ENCODE results near the gene DNAJA4.

DNAJA4 gene

DNA sequence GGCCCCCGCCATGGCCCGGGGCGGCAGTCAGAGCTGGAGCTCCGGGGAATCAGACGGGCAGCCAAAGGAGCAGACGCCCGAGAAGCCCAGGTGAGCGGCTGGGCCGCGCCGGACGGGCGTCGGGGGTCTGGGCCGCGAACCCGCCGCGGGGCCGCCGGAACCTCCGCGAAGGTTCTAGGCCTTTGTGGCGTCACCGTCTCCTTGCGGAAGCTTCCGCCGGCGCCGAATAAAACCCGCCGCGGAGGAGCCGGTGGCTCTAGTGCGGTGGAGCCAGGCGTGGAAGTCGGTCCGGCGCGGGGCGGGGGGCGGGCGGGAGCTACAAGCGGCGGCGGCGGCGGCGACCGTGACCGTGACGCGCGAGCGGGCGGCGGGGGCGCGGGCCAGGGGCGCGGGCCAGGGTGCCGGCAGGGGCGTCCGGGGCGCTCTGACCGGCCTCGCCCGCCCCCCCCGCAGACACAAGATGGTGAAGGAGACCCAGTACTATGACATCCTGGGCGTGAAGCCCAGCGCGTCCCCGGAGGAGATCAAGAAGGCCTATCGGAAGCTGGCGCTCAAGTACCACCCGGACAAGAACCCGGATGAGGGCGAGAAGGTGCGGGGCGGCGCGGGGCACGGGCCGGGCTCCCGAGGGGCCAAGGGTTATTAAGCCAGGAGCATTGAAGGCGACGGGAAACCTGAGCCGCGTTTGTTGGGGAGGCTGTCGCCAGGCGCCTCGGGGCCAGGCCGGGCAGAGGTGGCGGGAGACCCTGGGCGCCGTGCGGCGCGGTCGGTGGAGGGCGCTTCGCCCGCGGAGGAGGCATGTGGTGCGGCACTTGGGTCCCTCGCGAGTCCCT, at the start of gene DNAJA4:
DNAJA4 (plus strand) TSS at position 259 of the 833 bp plus-strand sequence; CDS start at position 461, 202 bp downstream.
- peak; percentile 74 for DNase-seq (ENCODE audit: low spot score)

GRCh38 chr15:78216276-78217104, 47.9 kb upstream of the DNAJA4 start:
- peak; percentile 48 for DNase-seq (ENCODE audit: low spot score)

GRCh38 chr15:78220713-78221112, 43.6 kb upstream of the DNAJA4 start:
- peak; percentile 1 for DNase-seq (ENCODE audit: low spot score)

- DNase-seq (ENCODE audit: low spot score): peak; percentile 37
These were observed 41.5 kb upstream of the DNAJA4 start for GRCh38 chr15:78222745-78223395.

- DNase-seq (ENCODE audit: low spot score): peak; percentile 5
These were observed 40.9 kb upstream of the DNAJA4 start for GRCh38 chr15:78223396-78224022.

- DNase-seq (ENCODE audit: low spot score): no peak
These were observed 40.3 kb upstream of the DNAJA4 start for GRCh38 chr15:78224023-78224411.

DNA sequence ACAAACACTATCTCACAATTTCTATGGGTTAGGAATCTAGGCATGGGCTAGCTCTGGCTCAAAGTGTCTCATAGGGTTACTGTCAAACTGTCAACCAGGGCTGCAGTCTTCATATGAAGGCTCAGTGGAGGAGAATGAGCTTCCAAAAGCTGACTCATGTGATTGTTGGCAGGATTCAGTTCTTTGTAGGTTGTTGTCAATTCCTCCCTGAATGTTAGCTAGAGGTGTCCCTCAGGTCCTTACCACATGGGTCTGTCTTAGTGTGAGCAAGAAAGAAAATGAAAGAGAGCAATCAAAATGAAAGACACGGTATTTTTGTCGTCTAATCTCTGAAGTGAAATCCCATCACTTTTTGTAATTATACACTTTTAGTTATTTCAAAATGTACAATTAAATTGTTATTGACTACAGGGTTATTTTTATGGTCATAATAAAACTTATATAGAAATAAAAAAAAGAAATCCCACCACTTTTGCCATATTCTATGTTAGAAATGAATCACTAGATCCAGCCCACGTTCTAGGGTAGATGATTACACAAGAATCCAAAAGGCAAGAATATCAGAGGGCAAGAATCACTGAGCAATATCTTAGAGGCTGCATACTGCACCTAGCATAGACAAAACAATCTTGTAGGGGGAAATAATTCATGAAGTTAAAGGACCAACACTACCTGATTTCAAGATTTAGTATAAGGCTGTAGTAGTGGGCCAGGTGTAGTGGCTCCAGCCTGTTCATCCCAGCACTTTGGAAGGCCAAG, 38.4 kb upstream of the DNAJA4 start:
- DNase-seq (ENCODE audit: low spot score): no peak

GRCh38 chr15:78228356-78228996, 35.9 kb upstream of the DNAJA4 start:
- DNase-seq (ENCODE audit: low spot score): no peak

DNA sequence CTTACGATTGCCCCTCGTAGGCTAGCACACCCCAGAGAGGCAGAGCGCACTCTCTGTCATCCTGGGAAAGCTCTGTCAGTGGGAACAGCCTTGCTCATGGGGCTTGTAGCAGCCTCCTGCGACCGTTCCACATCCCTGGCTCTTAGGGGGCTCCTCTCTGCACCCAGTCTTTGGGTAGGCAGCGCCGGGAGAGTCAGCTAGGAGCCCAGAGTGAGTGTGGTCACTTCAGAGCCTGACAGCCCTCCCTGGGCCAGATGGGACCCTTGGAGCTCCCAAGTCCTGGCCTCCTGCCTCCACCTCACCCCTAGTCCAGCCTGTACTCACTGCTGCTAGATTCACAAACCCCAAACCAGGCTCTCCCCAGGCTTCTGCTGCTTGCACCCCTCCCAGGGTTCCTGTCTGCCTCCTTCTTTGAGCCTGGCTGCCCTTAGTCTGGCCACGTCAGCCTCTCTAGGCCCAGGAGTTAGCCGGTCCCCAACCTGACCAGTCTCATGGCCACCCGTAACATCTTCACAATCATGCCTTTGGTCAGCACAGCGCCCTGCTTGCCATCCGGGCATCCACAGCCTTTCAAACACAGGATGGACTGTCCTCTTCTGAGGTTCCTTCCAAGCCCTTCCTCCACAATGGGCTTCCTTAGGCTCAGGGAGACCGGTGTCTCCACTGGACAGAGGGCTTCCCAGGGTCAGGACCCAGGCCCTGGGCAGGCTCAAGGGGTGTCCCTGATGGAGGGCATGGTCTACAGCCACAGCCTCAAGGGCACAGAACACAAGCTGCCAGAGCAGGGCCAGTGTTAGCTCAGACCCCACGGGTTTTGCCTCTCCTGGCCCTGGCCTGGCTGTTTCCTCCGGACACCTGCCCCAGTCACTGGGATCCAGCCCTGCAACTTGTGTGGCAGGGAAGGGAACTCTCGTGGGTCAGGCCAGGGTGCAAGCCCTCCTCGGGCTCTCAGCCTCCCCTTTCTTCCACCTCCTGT, 34.6 kb upstream of the DNAJA4 start:
- peak; percentile 44 for DNase-seq (ENCODE audit: low spot score)

DNA sequence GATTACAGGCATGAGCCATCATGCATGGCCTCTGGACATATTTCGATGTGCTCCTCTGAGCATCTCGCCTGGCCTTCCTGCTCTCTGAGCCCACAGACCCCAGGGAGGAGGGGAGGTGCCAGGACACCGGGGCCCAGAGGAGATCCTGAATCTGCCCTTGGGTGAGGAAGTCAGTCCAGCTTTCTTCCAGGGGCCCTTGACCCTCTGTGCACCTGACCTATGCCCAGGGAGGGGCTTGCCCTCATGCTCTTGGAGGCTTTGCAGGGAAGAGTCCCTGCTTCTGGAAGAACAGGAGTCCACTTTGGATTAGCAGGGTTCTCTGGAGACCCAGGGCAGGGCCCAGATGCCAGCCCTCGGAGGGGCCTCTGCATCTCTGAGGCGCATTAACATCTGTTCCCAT, 31.4 kb upstream of the DNAJA4 start:
- DNase-seq (ENCODE audit: low spot score): peak; percentile 34

DNA sequence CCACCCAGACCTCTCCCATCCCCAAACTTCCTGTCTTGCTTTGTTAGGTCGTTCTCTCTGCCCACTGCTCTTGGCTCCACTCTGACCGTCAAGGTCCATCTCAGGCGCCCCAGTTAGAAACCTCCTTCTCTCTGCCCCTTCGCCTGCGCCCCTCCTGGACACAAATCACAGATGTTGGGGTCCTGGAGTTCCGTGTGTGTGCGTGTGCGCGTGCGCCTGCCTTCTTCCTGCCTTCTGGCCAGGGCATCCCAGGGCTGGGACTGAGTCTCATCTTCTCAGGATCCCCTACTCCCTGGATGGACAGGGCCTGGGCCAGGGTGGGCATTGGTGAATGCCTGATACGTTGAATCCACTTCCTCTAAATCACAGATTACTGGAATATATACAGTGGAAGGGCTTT, 30.9 kb upstream of the DNAJA4 start:
- DNase-seq (ENCODE audit: low spot score): peak; percentile 59

DNA sequence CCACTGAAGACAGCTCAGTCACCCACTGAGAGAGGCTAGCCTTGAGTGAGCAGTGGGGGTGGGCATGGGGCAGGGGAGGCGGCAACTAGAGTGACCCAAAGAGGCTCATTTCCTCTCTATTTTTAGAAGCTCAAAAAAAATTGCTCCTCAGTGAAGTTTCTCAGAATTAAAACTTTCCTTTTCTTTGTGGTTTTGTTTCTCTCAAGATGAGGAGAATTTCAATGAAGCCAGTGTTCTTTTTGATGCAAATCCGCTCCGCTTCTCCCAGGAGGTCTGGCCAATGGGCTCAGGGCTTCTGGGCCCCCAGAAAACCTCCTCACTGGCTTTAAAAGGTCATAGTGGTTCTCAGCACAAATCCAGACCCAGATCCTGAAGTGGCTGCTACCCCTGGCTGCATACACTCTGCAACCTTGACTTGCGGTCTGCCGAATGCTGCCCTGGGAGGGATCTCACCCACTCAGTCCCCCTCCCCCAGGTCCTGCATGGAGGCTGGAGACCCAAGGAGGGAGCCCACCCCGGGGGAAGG, 29.8 kb upstream of the DNAJA4 start, which contains the start of gene ACSBG1:
ACSBG1 (minus strand) TSS at position 51 of the 526 bp plus-strand sequence. CDS start 64 bp downstream, outside the sequence.
- peak; percentile 38 for DNase-seq (ENCODE audit: low spot score)

DNA sequence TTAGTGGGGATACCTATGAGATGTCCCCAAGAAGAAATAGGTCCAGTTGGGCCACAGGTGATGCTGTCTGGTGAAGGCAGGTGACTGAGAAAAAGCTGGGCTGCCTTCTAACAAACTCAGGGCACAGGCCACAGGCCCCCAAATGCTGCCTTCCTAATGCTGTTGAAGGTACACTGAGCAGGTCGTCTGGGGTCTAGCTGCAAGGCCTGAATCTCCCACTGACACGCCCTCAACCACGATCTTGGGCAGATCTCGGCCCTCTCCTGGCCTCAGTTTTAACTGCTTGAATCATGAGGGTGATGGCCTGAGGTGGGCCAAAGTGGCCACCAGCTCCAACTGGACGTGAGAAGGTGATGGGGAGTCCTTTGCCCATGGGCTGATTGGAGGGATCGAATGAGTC, 27.9 kb upstream of the DNAJA4 start:
- no peak for DNase-seq (ENCODE audit: low spot score)

DNA sequence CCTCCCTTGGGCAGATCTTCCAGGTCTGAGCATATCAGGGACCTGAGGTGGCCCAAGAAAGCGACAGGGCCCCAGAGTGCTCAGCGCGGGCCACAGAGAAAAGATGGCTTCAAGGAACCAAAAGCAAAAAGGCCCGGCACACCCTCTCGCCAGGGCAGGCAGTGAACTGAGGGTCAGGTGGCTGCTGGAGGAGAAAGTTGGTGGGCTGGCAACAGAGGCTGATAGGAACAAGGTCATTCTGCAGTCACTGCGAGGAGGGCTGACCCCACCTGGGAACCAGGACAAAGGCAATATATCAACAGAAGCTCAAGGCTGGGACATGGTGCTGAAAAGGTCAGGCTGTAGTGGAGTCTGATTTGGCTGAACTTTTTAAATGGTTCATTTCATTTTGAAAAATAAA, 27.2 kb upstream of the DNAJA4 start:
- DNase-seq (ENCODE audit: low spot score): no peak

DNA sequence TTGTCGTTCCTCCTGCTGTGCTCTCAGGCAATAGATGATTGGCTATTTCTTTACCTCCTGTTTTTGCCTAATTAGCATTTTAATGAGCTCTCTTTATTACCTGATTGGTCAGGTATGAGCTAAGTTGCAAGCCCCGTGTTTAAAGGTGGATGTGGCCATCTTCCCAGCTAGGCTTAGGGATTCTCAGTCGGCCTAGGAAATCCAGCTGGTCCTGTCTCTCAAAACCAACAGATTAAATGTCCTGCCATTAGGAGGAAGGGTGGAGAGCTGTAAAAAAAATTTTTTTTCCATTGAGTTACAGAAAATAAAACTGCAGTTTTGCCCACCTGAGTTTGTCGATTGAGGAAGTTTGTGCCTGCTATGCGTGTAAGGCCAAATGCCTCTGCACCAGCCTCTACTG, 24.6 kb upstream of the DNAJA4 start:
- no peak for DNase-seq (ENCODE audit: low spot score)

DNA sequence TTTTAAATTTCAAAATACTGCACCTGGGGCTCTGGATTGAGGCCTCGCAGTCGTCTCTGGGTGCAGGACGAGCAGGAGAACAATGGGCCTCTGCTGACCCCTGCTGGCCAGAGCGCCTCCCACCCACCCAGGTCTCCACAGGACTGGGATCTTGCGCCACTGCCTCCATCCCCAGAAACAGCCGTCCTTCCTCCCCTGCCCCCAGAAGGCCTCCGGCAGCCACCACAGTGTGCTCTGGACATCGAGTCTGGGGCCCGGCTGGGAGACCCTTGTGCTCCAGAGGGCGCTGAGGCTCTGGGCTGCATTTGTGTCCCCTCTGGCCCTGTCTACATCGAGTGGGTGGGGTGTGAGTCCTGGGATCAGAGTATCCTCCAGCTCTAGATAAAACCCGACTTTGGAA, 23.3 kb upstream of the DNAJA4 start:
- DNase-seq (ENCODE audit: low spot score): peak; percentile 91

DNA sequence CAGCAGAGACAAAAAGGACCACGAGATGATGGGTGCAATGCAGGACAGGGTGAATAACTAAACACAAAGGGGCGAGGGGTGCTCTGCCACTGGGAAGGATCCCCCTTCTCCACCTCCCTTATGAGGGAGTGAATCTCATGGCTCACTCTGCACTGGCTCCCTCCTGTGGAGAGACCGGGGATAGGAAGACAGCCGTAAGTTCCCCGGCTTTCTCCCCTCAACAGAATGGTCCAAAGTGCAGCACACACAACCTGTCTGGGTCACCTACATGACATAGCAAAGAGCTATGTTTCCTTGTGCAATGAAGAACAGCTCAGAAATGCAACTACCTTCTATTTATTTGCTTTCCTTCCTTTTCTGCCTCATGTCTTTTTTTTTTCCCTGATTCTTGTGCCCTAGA, 22.2 kb upstream of the DNAJA4 start:
- DNase-seq (ENCODE audit: low spot score): peak; percentile 57

DNA sequence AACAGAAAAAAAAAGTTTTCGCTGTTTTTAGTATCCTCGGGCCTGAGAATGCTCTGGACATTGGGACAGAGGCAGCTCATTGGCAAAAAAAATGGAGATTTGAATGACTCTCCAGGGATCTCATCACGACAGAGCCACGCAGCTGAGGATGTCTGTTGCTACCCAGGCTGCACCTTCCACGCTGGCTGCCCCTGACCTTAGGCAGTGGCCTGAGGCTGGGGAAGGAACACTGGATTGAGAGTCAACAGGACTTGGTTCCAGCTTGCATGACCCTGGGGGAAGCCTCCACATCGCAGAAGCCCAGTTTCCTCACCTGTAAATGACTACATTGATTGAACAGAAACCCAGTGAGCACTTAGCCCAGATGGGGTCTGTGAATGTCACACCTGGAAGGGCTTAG, 21.3 kb upstream of the DNAJA4 start:
- DNase-seq (ENCODE audit: low spot score): peak; percentile 31

DNA sequence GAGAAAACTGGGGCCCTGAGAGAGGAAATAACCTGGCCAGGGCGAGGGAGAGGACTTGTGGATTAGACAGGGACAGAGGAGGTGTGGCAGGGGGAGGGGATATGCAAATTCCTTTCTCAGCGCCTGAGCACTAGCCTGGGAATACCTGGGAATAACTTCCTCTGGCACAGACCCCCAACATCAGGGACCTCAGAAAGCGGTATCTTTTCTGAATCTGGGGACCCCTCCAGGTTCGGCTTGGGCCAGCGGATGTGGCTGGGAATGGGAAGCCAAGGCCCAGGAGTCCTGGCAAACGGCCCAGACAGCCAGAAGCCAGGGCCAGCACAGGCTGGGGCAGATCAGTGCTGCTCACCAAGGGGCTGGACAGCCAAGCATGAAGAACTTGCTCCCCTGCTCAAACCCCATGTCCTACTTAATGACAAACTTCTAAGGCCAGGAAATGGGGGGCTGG, 20.8 kb upstream of the DNAJA4 start:
- no peak for DNase-seq (ENCODE audit: low spot score)
